OCI-LY1 (cell line): ENCODE results near the gene MTUS2.

Source experiments
- CTCF ChIP-seq: fragments of 200-600 bp; sonication (generic), shearing (Covaris generic); IDR thresholded peaks from 2 replicates; pipeline ENCODE4 v1.5.1; 2017; ENCODE audit warnings: mild to moderate bottlenecking, antibody characterized with exemption, low read length, moderate library complexity, mixed read lengths
- EZH2 ChIP-seq: fragments of 200-600 bp; sonication (generic), shearing (Covaris generic); IDR thresholded peaks from 2 replicates; pipeline ENCODE4 v1.8.0; 2017; ENCODE audit warnings: borderline replicate concordance, mixed run types, mild to moderate bottlenecking, antibody characterized with exemption, low read length, moderate library complexity, mixed read lengths

- TF ChIP-seq CTCF = no peak
- TF ChIP-seq EZH2 = no peak
Measured at GRCh38 chr13:29187584-29187983, 367.4 kb downstream of the MTUS2 start.
